Esophagus muscularis mucosa (tissue), 4 donors: ENCODE results near the gene FAM177B.

ENCODE experiments used
- CTCF ChIP-seq, 3 experiments: fragments of 200-600 bp in 2 of 3; fragments of 450-650 bp in 1 of 3; sonication (generic) in 2 of 3; IDR thresholded peaks; one replicate each; pipeline ENCODE4 v1.5.1; 2017 to 2019; ENCODE audit warnings: antibody characterized with exemption in 3 of 3, mild to moderate bottlenecking in 2 of 3, moderate library complexity in 1 of 3
- EP300 ChIP-seq: sonication (generic); formaldehyde crosslinking; IDR thresholded peaks from one replicate; pipeline ENCODE4 v1.6.1; 2017; ENCODE audit warnings: antibody characterized with exemption
- POLR2AphosphoS5 ChIP-seq, 2 donors: sonication (generic); formaldehyde crosslinking; IDR thresholded peaks; one replicate each; pipeline ENCODE4 v1.6.1; 2017; ENCODE audit warnings: antibody characterized with exemption in 2 of 2

DNA sequence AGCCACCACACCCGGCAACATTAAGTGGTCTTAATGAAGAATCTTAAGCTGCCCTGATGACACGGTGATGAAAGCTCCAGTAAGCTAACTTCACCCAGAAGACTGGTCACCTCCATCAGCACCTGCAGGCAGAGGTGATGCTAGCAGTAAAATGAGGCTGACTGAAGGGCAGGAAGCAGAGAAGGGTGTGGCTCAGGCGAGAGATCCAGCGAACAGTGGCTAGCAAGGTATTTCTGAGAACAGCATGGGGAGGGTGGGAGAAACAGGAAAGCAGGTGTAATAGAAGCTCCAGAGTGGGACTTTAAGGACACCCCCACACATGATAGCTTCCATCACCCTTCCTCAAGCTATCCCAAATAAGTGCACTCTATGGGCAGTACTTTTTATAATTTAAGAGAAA lies 62.0 kb downstream of the FAM177B start:
- no peak for TF ChIP-seq CTCF (IDR thresholded peaks at IDR 0.05)
- TF ChIP-seq POLR2AphosphoS5 (IDR thresholded peaks at IDR 0.05): no peak
- TF ChIP-seq EP300: no peak
